NK-92 (cell line): ENCODE results near the gene CAPN15.

Experiments
- DNase-seq: peaks from one replicate; lab custom pipeline; 2025; ENCODE audit not compliant: unreplicated experiment; lab: John Stamatoyannopoulos, UW

Gene CAPN15

DNA sequence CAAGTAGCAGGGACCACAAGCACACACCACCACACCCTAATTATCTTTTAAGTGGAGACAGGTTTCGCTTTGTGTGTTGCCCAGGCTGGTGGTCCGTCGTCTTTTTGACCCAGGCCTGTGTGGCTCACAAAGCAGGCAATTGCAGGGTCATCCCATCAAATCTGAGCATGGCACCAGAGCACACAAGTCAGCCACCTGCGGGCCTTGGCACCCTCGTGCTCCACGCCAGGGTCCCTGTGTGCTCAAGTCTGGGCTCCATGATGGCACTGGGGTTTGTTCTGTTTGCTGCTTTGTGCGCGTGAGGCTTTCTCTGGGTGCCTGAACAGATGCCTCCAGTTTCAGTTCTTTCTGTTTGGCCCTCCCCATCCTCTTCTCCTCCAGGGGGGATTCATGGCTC, 2.4 kb upstream of the CAPN15 start:
- DNase-seq = no peak

DNA sequence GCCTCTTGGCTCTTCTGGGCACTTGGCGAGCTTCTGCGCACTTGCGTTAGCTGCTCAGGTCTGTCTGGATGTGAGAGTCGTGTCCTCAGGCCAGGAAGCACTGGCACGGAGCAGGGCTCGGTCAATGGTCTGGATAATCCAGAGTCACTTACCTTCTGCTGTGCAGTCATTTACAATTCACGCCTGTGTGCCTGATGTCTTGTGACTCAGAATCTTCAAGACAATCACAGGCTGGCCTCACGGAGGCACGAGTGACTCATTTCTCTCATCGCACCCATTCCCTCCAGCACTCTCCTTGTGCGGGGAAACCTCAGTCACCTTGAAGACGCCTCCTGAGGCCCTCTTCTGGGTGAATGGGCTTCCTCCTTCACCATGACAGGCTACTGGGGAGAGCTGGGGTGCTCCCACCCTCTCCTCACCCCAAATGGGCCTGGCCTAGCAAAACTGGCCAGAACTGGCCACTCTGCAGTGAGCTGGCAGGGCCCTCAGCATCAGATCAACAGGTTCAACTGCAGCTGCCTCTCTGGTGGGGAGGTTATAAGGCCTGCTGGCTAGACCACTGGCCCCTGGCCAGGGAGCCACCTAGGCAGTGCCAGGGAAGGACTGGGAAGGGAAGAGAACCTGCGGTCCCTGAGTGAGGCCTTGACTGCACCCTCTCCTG, 1.9 kb upstream of the CAPN15 start:
- no peak for DNase-seq

DNA sequence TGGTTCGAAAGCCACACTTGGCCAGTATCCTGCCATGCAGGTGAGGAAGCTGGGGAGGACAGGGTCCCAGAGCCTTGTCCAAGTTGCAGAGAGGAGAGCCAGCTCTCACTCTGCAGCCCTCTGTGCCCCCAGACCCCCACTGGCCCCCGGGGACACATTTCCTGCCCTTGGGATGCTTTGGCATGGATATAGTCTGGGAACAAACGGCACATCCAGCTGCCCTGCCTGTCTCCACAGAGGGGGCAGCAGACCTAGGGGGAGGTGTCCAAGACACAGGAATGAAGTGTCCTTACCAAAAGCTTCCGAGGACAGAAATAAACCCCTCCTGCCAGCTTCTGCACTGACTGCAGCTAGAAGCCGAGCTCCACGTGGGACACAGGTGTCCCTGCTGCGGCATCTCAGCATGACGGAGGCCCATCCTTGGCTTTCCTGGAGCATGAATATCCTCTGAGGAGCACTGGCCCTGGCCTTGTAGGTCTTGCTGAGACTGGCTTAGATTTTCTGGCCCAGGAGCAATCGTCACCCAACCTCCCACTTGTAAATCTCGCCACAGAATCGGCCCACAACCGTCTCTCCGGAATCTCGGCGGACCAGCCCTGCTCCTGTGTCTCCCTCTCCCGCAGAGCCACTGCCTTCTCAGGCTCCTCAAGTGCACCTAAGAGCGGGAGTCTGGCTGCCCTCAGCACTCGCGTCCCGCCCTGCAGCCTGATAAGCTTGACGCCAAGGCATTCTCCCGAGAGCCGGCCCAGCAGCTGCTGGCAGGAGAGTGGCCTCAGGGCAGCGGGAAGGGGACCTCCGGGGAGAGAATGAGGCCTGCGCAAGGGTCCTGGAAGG, 1.1 kb upstream of the CAPN15 start:
- DNase-seq = no peak

DNA sequence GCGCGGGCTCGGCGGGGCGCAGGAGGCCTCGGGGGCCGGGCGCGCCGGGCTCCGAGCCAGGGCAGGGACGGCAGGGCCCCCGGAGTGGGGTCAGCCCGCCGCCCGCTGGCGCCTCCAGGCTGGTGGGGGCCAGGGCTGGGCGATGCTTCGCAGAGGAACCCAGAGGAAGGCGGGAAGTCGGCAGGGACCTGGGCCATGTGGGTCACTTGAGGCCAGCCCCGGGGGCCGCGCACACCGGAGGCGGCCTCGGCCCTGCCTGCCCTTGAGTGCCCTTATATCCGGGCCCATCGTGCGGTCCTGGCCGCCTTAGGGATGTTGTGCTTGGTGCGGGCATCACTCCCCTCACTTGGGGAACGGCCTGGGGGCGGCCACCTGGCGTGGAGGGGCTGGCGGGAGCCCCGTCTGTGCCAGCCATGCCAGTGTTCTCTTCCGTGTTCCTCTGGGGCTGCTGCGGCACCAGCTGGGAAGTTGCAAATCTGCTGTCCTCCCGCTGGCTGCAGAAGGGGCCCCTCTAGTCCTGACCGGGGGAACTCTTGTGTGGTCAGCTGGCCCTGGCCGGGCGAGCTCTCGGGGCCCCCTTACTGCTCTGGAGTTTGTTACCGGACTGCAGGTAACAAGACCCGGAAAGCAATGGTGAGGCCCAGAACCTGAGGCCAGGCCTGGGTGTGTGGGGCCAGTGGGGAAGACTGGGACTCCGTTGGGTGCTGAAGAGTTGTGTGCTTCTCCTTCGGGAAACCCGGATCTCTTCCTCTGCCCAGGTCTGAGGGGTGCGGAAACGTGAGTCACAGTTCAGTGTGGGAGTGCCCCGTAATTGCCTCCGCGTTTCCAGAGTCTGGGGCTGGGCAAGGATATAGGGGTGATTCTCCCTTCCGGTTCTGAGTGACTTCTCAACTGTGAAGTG, 849 bp downstream of the CAPN15 start:
- no peak for DNase-seq

DNA sequence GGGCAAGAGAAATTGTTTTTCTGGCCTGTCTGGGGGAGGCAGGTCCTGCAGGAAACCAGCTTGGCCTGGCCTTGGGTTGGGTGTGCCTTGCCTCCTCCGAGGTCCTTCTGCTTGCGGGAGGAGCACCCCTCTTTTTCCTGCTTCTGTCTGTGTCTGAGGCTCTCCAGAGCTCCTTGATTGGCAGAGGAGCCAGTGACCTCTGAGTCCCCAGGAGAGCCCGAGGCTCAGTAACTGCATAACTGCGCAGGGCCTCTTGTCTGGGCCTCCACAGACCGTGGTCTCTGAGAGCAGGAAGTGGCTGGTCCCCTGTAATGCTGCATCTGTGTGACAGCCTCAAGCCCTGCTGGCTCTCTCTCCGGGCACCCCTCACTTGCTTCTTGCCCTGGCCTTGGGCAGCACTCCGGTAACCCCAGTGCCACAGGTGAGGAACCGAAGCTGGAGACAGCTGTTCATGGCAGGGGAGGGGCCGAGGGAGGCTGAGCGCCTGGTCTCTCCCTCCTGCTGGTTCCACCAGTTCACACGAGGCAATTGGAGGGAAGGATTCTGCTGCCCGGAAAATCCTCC, 1.6 kb downstream of the CAPN15 start:
- no peak for DNase-seq

DNA sequence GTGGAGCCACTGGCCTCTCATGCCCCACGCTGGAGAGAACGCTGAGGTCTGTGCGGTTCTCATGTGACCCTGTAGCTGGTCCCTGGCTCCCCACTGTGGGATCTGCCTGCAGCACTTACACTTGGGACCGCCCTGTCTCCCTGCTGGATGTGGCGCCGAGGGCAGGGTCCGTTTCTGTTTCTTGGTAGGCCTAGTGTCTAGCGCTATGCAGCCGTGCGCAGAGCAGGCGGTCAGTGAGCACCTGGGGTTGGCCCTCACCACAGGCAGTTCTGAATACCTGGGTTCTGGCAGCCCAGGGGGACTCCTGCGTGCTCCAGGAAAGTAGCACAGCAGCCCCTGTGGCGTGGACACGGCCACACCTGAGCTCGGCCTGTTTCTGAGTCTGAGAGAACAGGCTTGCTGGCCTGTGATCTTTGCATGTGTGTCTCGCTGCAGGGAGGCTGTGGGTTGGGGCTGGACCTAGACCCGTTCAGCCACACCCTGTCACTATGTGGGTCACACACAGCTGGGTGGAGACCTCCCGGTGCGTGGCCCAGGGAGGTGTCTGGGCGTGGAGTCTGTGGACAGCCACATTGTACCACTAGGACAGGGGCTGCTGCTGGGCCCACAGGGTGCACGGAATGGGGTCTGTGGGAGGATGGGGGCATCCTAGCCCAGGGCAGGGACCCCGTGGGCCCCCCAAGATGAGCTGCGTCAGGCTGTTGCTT, 2.8 kb downstream of the CAPN15 start:
- DNase-seq = no peak

DNA sequence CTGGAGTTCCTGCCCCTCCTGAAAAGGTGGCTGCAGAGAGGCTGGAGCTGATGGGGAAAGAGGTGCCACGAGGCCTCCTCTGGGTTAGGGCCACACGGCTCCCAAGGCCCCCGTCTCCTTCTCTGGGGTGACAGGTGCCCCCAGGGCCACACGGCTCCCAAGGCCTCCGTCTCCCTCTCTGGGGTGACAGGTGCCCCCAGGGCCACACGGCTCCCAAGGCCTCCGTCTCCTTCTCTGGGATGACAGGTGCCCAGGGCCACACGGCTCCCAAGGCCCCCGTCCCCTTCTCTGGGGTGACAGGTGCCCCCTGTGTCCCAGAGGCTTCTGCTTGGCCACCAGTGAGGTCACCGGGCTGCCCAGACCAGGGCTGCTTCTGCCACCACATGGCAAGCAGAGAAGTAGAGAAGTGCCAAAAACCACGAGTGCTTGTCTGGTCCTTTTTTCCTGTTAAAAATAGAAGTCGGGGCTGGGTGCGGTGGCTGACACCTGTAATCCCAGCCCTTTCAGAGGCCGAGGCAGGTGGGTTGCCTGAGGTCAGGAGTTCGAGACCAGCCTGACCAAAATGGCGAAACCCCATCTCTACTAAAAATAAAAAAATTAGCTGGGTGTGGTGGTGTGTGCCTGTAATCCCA, 4.1 kb downstream of the CAPN15 start:
- no peak for DNase-seq

DNA sequence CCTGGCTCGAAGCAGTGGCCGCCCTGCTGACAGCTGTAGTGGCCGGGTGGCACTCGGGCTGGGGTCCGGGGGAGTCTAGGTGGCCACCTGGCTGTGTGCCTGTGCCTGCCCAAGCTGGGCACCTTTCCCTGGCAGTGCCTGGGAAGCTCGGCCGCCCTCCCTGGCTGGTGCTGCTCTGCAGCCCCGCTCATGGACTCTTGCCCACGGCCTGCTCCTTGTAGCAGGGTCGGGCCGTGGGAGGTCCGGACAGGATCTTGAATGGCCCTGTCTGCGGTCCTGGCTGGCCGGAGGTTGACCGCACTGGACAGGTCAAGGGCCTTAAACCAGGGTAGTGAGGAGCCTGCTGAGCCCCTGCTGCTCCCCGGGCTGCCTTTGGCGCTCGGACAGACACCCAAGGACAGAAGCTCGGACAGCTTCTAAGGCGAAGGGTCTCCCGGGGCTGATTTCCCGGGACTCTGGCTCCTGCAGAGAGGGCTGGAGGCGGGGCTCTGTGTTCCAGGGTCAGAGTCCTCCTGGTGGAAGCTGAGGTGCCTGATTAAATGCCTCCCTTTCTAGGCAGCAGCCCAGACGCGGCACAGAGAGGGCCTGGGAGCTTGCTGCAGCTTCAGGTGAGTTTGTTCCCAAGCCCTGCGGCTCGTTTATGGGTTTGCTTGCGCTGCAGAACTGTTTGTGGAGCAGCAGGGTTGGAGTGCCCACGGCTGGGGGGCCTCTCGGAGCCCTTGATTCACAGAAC, 6.0 kb downstream of the CAPN15 start:
- DNase-seq = no peak

DNA sequence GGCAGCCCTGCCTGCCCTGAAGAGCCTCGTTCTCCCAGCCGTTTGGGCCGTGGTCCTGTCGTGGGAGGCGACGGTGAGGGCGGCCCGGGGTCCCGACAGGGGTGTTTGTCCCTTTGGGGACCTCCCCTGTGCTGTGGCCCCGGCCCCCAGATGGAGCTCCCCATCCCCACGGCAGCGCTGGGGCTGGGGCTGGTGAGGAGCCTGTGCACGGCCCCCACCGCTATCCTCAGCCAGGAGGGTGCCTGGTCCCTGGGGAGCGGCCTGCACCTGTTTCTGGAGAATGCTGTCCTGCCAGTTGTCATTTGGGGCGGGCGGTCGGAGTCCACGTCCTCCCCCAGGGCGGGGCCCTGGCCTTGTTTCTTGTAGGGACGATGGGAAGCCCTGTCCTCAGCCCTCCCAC, 6.6 kb downstream of the CAPN15 start:
- no peak for DNase-seq

DNA sequence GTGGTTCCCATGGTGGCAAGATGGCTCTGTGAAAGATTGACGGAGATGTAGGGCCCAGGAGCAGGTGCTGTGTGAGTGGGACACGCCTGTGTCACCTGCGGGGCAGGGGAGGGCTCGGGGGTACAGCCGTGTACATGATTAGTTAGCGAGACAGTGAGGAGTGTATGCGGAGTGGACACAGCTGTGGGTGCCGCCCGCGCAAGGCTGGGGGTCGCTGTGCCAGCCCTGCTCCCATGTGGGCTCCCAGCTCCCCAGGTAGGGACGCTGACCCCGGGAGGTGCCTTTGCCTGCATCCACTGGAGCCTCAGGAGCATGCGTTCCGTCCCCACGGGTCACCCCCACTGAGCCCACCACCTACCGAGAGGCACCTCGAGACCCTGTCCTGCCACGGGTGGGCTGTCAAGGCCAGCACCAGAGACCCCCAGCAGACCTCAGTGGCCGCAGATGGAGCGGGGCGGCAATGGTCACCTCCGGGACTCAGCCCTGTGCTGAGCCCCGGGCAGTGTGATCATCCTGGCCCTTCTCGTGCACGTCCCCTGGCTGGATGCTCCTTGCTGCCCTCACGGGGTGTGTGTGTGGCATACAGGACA, 7.4 kb downstream of the CAPN15 start:
- DNase-seq = no peak

DNA sequence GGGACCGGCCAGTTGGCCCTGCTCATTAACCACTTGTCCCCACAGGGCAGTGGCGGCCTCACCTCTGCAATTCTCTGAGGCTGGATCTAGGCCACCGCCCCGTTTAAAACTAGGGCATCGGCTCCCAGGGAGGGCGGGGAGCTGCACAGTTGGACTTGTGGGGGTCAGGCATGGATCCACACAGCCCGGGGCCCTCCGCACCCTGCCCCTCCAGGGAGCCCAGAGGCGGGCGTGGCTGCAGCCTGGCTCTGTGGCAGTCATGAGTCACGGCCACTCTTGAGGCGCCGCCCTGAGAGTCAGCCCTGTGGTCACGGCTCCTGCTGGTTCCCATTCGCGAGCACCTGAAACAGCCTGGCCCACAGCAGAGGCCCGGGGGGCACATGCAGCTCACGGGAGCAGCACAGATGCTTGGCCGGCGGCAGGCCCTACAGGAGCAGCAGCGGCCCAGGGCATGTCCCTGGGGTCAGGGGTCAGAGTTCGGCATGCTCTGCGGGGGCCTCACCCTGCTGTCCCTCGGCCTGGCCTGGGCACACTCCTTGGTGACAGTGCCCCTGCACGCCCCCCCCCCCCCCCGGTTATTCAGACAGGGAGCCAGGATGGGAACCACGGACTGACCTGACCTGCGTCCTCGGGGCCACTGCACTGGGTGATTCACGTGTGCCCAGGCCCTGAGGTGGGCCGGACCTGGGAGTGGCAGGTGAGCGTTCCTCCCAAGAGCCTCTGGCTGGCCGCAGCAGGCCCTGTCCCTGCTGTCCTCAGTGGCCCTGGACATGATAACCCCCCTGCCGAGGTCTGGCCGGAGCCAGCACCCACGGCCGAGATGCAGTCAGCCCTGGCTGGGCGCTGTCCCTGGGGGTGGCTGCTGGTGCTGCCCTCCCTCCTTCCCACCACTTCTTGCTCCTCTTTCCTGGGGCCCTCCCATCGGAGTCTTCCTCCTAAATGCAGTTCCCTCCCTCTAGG, 8.2 kb downstream of the CAPN15 start:
- no peak for DNase-seq

DNA sequence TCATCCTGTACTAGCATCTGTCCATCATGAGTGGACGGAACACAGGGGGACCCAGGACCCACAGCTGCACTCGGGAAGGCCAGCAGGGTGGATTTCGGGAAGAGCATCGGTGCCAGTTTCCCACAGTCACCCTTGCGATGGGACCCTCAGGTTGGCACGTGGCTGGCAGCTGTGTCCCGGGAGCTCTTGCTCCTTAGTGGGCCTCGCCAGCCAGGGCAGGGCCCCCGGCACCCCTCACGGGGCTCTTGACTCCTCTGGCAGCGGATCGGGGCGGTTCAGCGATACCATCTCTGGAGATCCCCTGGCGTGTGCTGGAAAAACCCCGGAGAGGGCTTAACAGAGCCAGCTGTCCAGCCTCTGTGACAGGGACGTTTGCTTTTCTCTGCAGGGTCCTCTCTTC, 9.2 kb downstream of the CAPN15 start:
- DNase-seq = no peak

DNA sequence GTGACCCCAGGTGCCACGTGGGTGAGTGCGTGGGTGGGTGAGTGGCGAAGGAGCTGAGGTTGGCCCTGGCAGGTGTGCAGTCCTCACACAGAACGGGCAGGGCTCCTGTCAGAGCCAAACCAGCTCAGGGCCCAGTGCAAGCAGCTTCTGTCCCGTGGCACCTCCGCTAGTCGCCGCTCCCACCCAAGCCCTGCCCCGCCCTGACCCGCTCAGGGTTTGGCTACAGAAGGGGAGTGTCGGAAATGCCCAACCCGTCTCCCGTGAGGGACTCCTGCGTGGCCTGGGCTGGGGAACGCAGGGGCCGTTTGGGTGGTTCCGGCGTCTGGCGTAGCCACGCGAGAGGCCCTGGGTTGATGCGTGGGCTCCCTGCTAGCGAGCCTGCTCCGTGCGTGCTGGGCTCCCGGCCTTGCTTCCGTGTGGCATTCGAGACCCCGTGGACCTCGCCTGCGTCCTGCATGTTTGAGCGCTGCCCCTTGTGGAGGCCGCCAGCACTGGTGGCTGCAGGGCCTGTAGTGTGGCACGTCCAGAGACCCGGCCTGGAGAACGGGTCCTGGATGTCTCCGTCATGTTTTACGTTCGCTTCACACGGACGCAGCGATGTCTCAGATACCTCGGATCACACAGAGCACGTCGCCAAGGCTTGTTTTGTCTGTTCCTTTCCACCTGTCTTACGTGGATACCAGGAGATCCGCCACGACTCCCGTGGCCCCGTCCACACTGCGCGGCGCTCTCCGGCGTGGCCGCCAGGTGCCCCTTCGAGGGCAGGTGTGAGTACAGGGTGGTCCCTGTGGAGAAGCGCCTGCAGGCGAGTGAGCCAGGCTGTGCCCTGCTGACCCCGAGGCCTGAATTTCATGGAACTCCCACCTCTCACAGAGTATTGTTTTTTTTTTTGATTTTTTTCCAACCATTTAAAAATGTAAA, 10.2 kb downstream of the CAPN15 start:
- DNase-seq = no peak

DNA sequence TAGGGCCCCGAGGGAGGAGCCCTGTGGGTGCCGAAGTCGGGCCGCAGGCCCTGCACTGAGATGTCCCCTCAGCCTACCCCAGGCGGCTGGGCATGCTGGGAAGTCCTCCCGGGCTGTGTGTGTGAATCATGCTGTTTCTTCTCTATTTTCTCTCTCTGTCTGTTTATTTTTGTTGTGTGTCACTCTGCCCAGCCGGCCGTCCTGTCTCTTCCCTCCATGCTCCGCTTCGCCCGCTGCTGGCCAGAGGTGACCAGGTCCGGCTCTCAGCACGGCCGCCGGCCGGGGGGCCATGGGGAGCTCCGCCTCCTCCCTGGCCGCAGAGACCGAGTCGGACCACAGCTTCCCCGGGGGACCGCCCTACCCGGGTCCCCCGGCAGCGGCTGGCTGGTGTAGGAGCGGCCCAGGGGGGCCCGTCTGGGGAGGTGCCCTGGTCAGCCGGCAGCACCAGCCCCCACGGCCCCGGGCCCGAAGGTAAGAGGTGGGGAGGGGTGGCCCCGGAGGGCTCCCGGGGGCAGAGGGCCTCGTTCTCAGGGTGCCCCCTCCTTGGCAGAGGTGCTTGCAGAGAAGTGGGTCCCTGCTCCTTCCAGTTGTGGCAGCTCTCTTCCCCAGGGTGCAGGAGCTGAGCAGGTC, 12.5 kb downstream of the CAPN15 start:
- DNase-seq = no peak

DNA sequence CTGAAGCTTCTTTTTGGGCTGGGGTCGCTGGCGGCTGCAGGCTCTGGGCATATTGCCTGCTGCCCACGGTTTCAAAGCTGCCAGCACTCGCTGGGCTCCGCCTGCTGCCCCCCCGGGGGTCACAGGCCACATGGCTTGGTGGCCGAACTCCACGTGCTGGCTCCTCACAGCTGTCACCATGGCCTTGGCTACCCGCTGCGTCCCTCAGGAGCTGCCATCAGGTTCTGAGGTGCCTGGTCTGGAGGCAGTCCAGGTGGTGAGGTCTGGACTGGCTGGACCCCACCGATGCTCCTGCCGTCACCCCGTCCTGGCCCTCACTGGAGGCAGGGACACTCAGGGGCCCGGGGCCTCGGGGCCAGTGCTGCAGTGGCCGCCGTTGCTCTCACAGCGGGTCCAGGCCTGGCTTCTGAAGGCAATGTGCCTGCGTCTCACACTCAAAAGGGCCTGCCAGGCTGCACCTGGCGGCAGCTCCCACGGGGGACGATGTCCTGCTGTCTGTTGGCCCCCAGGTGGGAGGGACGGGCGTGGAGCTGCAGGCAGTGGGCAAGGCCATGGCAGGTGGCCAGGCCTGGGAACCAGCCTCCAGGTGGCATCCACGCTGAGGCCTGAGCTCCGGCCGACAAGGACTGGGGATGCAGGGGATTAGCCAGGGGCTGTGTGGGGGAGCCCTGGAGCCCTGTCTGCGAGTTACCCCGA, 13.3 kb downstream of the CAPN15 start:
- no peak for DNase-seq
